ENCODE measurements around the gene C8A.

GRCh38 chr1:56957931-56958330, 103.3 kb downstream of the C8A start:
- TF ChIP-seq SIN3A (IDR thresholded peaks at IDR 0.05; ENCODE audit: borderline replicate concordance, insufficient read depth, low read length) = no peak
- no peak for TF ChIP-seq TAF1 (IDR thresholded peaks at IDR 0.05; ENCODE audit: borderline replicate concordance, insufficient read depth, low read length)
- TF ChIP-seq REST (IDR thresholded peaks at IDR 0.05; ENCODE audit: insufficient read depth in 1 of 2, low read depth in 2 of 2, low read length in 2 of 2) = no peak
- no peak for TF ChIP-seq POLR2AphosphoS5 (IDR thresholded peaks at IDR 0.05; ENCODE audit: low read depth, low read length)

Data from PFSK-1 (cell line).